HCT116 (cell line): ENCODE results near the gene GPR17. TPM values are rescaled to one million over a fixed set of nuclear protein-coding genes. Genes with fewer than 3 reads are reported as not detected.

Experiments
- ATAC-seq: fragments of 200-7000 bp; cut with Tn5 transposase; 2 replicates; pipeline ENCODE4 v1.9.1; 2020; ENCODE audit warnings: mild to moderate bottlenecking, moderate library complexity
- BruUV-seq: library from RNA; stranded (reverse); fragments of 400-500 nt; replicated peaks from 2 replicates; lab custom pipeline; 2021; lab: Mats Ljungman, UMichigan
- CTCF ChIA-PET: fragments of 300-600 bp; sonication (Branson Sonifier 250); formaldehyde crosslinking; loops from one replicate; lab custom pipeline; 2021; ENCODE audit warnings: antibody characterized with exemption; lab: Charles Lee
- POLR2A ChIA-PET: fragments of 300-600, 350-600 bp; sonication (Branson Sonifier 250); formaldehyde crosslinking; loops from one replicate; lab custom pipeline; 2021; ENCODE audit warnings: antibody characterized with exemption; lab: Charles Lee
- RAD21 ChIA-PET, 2 experiments: fragments of 300-600 bp; sonication (Branson Sonifier 250); formaldehyde crosslinking; loops; one replicate each; lab custom pipeline; 2023; ENCODE audit warnings: low total read pairs in 2 of 2; ENCODE audit not compliant: uncharacterized antibody in 2 of 2, unreplicated experiment in 2 of 2, low non-redundant PET in 1 of 2; lab: Charles Lee
- DNase-seq: peaks from one replicate; pipeline ENCODE4 v3.0.0-alpha.2; 2010; ENCODE audit warnings: low read depth, low spot score
- H2AFZ ChIP-seq: fragments of 200-600 bp; shearing (Covaris generic), sonication (generic); 2 replicates; pipeline ENCODE4 v1.6.1; 2017; ENCODE audit warnings: low read depth, mixed run types, mixed read lengths, antibody characterized with exemption, low read length; ENCODE audit not compliant: poor library complexity, severe bottlenecking
- H3K27ac ChIP-seq: 2 replicates; pipeline ENCODE4 v1.5.1; 2012; ENCODE audit warnings: low read depth, low read length
- H3K27me3 ChIP-seq: fragments of 200-600 bp; sonication (generic); 2 replicates; pipeline ENCODE4 v1.6.1; 2016; ENCODE audit warnings: mixed run types, low read length, mixed read lengths; ENCODE audit not compliant: insufficient read depth
- H3K36me3 ChIP-seq, 2 experiments: fragments of 200-500 bp in 1 of 2; fragments of 200-600 bp in 1 of 2; sonication (Bioruptor generic) in 1 of 2; sonication (generic) in 1 of 2; 2 replicates each; pipeline versions ENCODE4 v1.5.1 to v1.6.1; 2014 to 2016; ENCODE audit warnings: low read length in 2 of 2, inconsistent platforms in 1 of 2, mixed read lengths in 1 of 2, mixed run types in 1 of 2; ENCODE audit not compliant: insufficient read depth in 2 of 2, control insufficient read depth in 1 of 2
- H3K4me1 ChIP-seq, 2 experiments: fragments of 200-600 bp in 1 of 2; sonication (generic) in 1 of 2; 2 replicates each; pipeline versions ENCODE4 v1.5.1 to v1.6.1; 2012 to 2017; ENCODE audit warnings: low read length in 2 of 2, inconsistent platforms in 1 of 2, mild to moderate bottlenecking in 1 of 2, mixed read lengths in 1 of 2, mixed run types in 1 of 2, moderate library complexity in 1 of 2; ENCODE audit not compliant: insufficient read depth in 2 of 2, control insufficient read depth in 1 of 2
- H3K4me2 ChIP-seq: fragments of 200-600 bp; sonication (generic); 2 replicates; pipeline ENCODE4 v1.6.1; 2017; ENCODE audit warnings: mixed run types, low read length, mixed read lengths
- H3K4me3 ChIP-seq, 2 experiments: fragments of 200-600 bp in 1 of 2; sonication (generic) in 1 of 2; replicated peaks in 1 of 2; 2 replicates each; pipeline ENCODE4 v1.5.1; 2011 to 2016; ENCODE audit warnings: low read length in 2 of 2, control low read depth in 1 of 2, low read depth in 1 of 2, mild to moderate bottlenecking in 1 of 2, mixed read lengths in 1 of 2, mixed run types in 1 of 2
- H3K79me2 ChIP-seq: fragments of 200-600 bp; sonication (generic); 2 replicates; pipeline ENCODE4 v1.6.1; 2017; ENCODE audit warnings: mild to moderate bottlenecking, mixed run types, low read length, moderate library complexity, mixed read lengths; ENCODE audit not compliant: insufficient read depth
- H3K9ac ChIP-seq: fragments of 200-600 bp; sonication (generic); 2 replicates; pipeline ENCODE4 v1.6.1; 2016; ENCODE audit warnings: low read length, mixed read lengths
- H3K9me2 ChIP-seq: fragments of 200-600 bp; sonication (generic), shearing (Covaris generic); 2 replicates; pipeline ENCODE4 v1.6.1; 2017; ENCODE audit warnings: mixed run types, mild to moderate bottlenecking, moderate library complexity; ENCODE audit not compliant: insufficient read depth
- H3K9me3 ChIP-seq, 2 experiments: fragments of 200-500 bp in 1 of 2; fragments of 200-600 bp in 1 of 2; sonication (Bioruptor generic) in 1 of 2; sonication (generic) in 1 of 2; 2 replicates each; pipeline ENCODE4 v1.6.1; 2014 to 2017; ENCODE audit warnings: low read length in 2 of 2, mixed read lengths in 2 of 2, inconsistent platforms in 1 of 2, low read depth in 1 of 2, mild to moderate bottlenecking in 1 of 2, mixed run types in 1 of 2, moderate library complexity in 1 of 2; ENCODE audit not compliant: control insufficient read depth in 1 of 2, insufficient read depth in 1 of 2
- H4K20me1 ChIP-seq: fragments of 200-600 bp; sonication (generic), shearing (Covaris generic); 2 replicates; pipeline ENCODE4 v1.6.1; 2017; ENCODE audit warnings: mixed run types, mild to moderate bottlenecking, moderate library complexity; ENCODE audit not compliant: insufficient read depth
- EGR1 ChIP-seq: IDR thresholded peaks from 2 replicates; pipeline ENCODE4 v1.6.1; 2012; ENCODE audit warnings: low read depth
- ELF1 ChIP-seq: IDR thresholded peaks from 2 replicates; pipeline ENCODE4 v1.6.1; 2012; ENCODE audit warnings: low read depth, borderline replicate concordance
- FOSL1 ChIP-seq: IDR thresholded peaks from 2 replicates; pipeline ENCODE4 v1.6.1; 2012; ENCODE audit warnings: low read depth
- SRF ChIP-seq: IDR thresholded peaks from 2 replicates; pipeline ENCODE4 v1.6.1; 2012; ENCODE audit warnings: low read depth
- ZNF274 ChIP-seq: fragments of 200-500 bp; sonication (Bioruptor generic); IDR thresholded peaks from 2 replicates; pipeline ENCODE4 v1.6.1; 2014; ENCODE audit warnings: mild to moderate bottlenecking, low read depth, low read length, inconsistent platforms
- intact Hi-C: fragments of 100-400 bp; cut with micrococcal nuclease; formaldehyde crosslinking; loops from 2 replicates; pipeline ENCODE4 v1.10.0; 2022
- total RNA-seq: library from RNA; stranded (reverse); gene quantifications from one replicate; pipeline ENCODE4 v1.2.1, GENCODE V29; 2021; ENCODE audit not compliant: unreplicated experiment
- TF ChIP-seq, protein P1 (sequence below), 3 experiments: fragments of 200-600 bp in 1 of 3; sonication (generic) in 1 of 3; IDR thresholded peaks in 2 of 3; conservative IDR thresholded peaks in 1 of 3; 2 replicates each; pipeline ENCODE4 v1.5.1; 2012 to 2017; ENCODE audit warnings: low read depth in 2 of 3, low read length in 2 of 3, antibody characterized with exemption in 1 of 3, borderline replicate concordance in 1 of 3, control low read depth in 1 of 3, mild to moderate bottlenecking in 1 of 3, mixed read lengths in 1 of 3, mixed run types in 1 of 3, moderate library complexity in 1 of 3; ENCODE audit not compliant: insufficient read depth in 1 of 3
- TF ChIP-seq, protein P2 (sequence below): IDR thresholded peaks from 2 replicates; pipeline ENCODE4 v1.6.1; 2012; ENCODE audit warnings: low read depth

The GPR17 gene
- total RNA-seq, 1 experiment from 2014 or later, result not detected

DNA sequence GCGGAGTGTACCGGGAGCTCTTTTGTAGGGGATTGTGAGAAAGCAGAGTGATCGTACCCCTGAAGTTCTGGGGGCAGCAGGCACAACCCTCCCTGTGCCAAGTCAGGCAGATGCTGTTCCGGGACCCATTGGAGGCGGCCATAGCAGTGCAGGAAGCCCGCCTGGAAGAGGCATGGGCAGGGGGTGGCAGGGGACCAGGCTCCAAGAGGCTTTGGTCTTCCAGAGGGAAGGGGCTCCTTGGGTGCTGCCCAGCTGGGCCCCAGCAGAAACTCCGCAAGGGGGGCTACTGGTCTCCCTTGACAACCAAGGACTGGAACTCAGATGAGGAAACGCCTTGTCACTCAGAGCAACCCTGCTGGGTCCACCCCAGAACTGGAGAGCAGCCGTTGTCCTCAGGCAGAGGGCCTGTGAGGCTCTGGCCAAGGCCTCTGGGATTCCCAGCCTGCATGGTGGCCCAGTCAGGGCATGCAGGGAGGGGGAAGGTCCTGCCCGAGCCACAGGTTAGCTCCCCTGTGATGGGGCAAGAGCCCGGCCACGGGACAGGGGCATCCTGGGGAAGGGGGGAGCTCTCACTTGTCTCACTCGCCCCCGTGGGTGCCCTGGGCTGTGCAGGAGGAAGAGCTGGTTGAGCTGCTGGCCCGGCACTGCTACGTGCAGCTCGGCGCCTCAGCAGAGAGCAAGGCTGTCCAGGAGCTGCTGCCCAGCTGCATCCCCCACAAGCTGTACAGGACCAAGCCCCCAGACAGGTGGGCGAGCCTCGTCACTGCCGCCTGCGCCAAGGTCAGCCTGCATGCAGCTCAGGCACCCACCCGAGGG is 21.0 kb upstream of the GPR17 start (continued):
- TF ChIP-seq, protein P1, sequence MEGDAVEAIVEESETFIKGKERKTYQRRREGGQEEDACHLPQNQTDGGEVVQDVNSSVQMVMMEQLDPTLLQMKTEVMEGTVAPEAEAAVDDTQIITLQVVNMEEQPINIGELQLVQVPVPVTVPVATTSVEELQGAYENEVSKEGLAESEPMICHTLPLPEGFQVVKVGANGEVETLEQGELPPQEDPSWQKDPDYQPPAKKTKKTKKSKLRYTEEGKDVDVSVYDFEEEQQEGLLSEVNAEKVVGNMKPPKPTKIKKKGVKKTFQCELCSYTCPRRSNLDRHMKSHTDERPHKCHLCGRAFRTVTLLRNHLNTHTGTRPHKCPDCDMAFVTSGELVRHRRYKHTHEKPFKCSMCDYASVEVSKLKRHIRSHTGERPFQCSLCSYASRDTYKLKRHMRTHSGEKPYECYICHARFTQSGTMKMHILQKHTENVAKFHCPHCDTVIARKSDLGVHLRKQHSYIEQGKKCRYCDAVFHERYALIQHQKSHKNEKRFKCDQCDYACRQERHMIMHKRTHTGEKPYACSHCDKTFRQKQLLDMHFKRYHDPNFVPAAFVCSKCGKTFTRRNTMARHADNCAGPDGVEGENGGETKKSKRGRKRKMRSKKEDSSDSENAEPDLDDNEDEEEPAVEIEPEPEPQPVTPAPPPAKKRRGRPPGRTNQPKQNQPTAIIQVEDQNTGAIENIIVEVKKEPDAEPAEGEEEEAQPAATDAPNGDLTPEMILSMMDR (IDR thresholded peaks at IDR 0.05 in 2 of 3, conservative IDR thresholded peaks at IDR 0.05 in 1 of 3; ENCODE audit: borderline replicate concordance in 1 of 3, insufficient read depth in 1 of 3, low read depth in 2 of 3, low read length in 2 of 3), result no peak
- TF ChIP-seq EGR1, result no peak
- TF ChIP-seq ZNF274, result no peak
- TF ChIP-seq, protein P2, sequence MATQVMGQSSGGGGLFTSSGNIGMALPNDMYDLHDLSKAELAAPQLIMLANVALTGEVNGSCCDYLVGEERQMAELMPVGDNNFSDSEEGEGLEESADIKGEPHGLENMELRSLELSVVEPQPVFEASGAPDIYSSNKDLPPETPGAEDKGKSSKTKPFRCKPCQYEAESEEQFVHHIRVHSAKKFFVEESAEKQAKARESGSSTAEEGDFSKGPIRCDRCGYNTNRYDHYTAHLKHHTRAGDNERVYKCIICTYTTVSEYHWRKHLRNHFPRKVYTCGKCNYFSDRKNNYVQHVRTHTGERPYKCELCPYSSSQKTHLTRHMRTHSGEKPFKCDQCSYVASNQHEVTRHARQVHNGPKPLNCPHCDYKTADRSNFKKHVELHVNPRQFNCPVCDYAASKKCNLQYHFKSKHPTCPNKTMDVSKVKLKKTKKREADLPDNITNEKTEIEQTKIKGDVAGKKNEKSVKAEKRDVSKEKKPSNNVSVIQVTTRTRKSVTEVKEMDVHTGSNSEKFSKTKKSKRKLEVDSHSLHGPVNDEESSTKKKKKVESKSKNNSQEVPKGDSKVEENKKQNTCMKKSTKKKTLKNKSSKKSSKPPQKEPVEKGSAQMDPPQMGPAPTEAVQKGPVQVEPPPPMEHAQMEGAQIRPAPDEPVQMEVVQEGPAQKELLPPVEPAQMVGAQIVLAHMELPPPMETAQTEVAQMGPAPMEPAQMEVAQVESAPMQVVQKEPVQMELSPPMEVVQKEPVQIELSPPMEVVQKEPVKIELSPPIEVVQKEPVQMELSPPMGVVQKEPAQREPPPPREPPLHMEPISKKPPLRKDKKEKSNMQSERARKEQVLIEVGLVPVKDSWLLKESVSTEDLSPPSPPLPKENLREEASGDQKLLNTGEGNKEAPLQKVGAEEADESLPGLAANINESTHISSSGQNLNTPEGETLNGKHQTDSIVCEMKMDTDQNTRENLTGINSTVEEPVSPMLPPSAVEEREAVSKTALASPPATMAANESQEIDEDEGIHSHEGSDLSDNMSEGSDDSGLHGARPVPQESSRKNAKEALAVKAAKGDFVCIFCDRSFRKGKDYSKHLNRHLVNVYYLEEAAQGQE, result no peak
- TF ChIP-seq FOSL1, result no peak
- no peak for TF ChIP-seq ELF1

- Histone ChIP-seq H3K9me2 (no peaks in the 10 kb centered on the region), H2AFZ (no peak overlapping the region), H3K27ac (no peak overlapping the region), H3K9ac (no peak overlapping the region), H3K36me3 (no peaks in the 10 kb centered on the region), H4K20me1 (no peaks in the 10 kb centered on the region), H3K4me2 (no peak overlapping the region), H3K4me3 (no peak overlapping the region), H3K79me2 (no peaks in the 10 kb centered on the region), H3K27me3 (no peaks in the 10 kb centered on the region), H3K4me1 (peaks cover 0 to 20% of the 10 kb centered on the region in 2 experiments; a peak in 2 of 4 replicates), H3K9me3 (no peaks in the 10 kb centered on the region)
- BruUV-seq, result no TSS peak
- intact Hi-C loops, result no loop called here
- ChIA-PET RAD21 (no interaction called here), CTCF (no interaction called here), POLR2A (no interaction called here)
- ATAC-seq, result no peak
- DNase-seq, result no peak
- no peak for TF ChIP-seq SRF
Measured at GRCh38 chr2:127625572-127625951, 20.4 kb upstream of the GPR17 start.
